Sciatic nerve (tissue), 2 donors: ENCODE measurements around the gene CLASP1. TPM values are rescaled to one million over a fixed set of nuclear protein-coding genes. Genes with fewer than 3 reads are reported as not detected.
"Not testable (repeated sequence)": the region's sequence is repeated elsewhere in the genome, so short reads cannot be mapped to it uniquely, and the experiment has no call there.

Experiments
- ATAC-seq: fragments of 200-7000 bp; cut with Tn5 transposase; one replicate; pipeline ENCODE4 v1.9.1; 2020; ENCODE audit warnings: mild to moderate bottlenecking, moderate library complexity
- DNase-seq: peaks from one replicate; pipeline ENCODE4 v3.0.0-alpha.2; 2020; ENCODE audit warnings: low spot score
- intact Hi-C: fragments of 100-400 bp; cut with DNase I; formaldehyde crosslinking; loops from one replicate; pipeline ENCODE4 v1.14.2; 2022
- total RNA-seq: library from RNA; stranded (reverse); fragmentation: NEBNext Ultra II Directional; extraction: Animal tissue kit (Norgen Biotek cat#: 25700); gene quantifications from one replicate; pipeline ENCODE4 v1.2.1, GENCODE V29; 2021
- donor health status: DM: no; HTN: no; CAD: no.
- donor health status: DM: no; HTN: no; CAD: no.

CLASP1 gene
- total RNA-seq, 1 donor from 2014 or later: 72.7 TPM

DNA sequence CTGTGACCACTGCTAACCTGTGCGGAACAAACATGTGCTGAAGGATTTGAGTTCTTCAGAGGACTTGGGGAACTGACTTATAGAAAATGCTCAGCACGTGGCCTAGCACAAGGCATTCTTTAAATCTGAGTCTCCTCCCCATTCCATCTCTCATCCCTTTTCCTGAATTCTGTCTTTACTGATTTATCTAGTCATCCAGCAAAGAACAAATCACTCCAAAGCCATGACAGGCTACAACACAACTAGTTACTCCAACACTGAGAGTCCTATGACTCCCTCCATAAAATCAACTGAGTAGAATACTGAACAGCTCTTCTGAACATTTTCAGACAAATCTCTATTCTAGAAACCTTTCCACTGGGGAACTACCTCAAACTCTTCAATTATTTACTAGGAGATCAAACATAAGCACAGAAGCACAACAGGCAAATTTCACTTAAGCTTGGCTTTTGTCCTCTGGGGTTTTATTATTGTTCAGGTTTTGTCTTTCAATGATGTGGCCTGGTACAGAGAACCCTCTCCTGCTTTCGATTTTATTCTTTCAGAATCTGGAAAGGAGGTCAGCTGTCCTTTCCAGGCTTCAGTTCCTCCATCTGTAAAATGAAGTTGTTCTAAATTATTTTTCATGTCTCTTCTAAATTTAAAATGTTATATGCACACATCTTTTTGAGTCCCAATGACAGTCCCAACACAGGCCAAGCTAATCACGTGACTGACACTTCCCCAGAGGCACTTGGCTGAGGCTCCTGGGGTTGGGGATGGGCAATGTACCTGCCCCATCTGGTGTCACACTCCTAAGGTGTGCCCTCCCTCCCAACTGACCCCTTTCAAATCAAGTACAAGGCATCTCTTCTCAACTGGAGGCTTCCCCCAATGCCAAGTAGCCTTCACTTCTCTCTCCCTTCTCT is 86.7 kb downstream of the CLASP1 start:
- DNase-seq (no peak), ATAC-seq (no peak)
- intact Hi-C loops: no loop called here

- ATAC-seq: no peak
- no peak for DNase-seq
- intact Hi-C loops: no loop called here
Measured at GRCh38 chr2:121561617-121562268, 87.5 kb downstream of the CLASP1 start.

GRCh38 chr2:121558329-121558728 is 90.9 kb downstream of the CLASP1 start:
- ATAC-seq (no peak), DNase-seq (no peak)
- intact Hi-C loops: no loop called here

GRCh38 chr2:121555008-121555407 is 94.3 kb downstream of the CLASP1 start:
- ATAC-seq (no peak), DNase-seq (no peak)

GRCh38 chr2:121552477-121553180 is 96.6 kb downstream of the CLASP1 start:
- DNase-seq, ATAC-seq, intact Hi-C loops: not testable (repeated sequence)

More at GRCh38 chr2:121555008-121555407, 94.3 kb downstream of the CLASP1 start:
- intact Hi-C loops: no loop called here

DNA sequence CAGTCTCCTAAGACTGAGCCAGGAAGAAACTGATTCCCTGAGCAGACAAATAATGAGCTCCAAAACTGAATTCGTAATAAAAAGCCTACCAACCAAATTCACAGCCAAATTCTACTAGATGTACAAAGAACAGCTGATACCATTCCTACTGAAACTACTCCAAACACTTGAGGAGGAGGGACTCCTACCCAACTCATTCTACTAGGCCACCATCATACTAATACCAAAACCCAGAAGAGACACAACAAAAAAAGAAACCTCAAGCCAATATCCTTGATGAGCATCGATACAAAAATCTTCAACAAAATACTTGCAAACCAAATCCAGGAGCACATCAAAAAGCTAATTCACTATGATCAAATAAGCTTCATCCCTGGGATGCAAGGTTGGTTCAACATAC is 98.6 kb downstream of the CLASP1 start:
- ATAC-seq: no peak
- no peak for DNase-seq
- intact Hi-C loops: no loop called here

DNA sequence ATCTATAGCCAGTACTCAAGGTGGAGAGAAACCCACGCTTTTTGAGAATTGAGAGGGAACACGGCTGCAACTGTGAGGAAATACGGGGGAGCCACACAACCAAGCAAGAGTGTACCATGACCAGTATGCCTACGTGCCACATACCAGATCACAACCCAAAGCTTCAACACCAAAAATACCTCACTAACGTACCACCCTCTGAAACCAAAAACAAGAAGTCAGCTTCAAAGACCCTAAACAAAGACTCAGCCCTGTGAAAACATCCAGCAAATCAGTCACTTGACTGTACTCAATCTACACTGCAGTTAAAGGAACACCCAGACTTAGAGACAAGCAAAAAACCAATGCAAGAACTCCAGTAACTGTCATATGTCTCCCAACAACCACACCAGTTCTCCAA is 101.6 kb downstream of the CLASP1 start:
- no peak for ATAC-seq
- intact Hi-C loops: no loop called here

DNA sequence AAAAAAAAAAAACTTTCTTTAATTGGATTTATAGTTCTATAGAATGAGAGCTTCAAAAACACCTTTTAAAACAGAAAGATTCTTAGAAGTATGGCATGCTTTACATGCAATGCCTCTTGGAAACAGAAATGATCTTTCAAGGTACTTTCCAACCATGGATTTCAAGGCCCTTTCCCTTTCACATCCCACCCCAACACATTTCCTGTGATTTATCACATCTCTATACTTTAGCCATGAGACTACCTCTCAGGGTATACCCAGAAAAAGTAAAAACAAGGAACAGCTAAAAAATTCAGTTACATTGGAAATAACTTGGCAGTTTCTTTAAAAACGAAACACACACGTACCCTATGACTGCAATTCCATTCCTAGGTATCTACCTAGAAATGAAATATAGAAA is 103.3 kb downstream of the CLASP1 start:
- intact Hi-C loops: no loop called here
- no peak for DNase-seq
- ATAC-seq: no peak

More for the DNA sequence above, 101.6 kb downstream of the CLASP1 start:
- no peak for DNase-seq

DNA sequence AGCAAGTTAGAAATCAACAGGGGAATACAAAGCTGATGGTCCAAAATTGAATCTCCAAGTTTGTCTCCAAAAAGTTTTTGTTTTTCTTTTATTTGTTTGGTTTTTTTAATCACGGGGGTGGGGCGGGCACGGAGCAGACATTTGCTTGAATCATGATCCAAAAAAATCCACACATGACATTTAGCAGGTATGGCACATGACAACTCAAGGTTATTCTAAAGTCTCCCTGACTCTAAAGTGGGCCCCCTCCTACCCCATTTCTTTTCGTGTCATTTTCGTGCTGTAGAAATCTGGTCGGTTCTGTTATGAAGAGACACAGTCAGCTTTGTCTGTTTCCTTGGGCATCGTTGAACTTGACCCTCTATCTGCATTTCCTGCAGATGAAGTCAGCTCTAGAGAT is 104.0 kb downstream of the CLASP1 start:
- no peak for ATAC-seq
- intact Hi-C loops: no loop called here
- DNase-seq: no peak

DNA sequence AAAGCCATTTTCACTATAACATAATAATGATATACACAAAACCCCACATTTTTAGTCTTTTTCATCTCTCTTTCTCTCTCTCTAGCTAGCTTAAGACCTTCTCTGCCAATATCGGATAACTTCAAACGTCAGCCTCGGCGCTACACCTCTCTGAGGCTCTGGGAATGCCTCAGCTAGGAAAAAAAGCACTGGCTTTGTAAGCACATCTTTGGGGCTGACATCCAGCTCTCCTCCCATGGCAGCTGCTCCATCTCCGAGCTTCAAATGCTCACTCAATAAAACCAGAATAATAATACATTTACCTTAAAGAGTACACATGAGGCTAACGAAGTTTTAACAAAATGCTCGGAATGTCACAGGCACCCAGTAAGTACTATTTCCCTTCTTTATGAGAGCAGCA is 107.8 kb downstream of the CLASP1 start:
- DNase-seq: no peak
- intact Hi-C loops: no loop called here
- ATAC-seq: peak; percentile 38

- ATAC-seq: no peak
- intact Hi-C loops: no loop called here
- no peak for DNase-seq
Measured at GRCh38 chr2:121539750-121540469, 109.4 kb downstream of the CLASP1 start.

GRCh38 chr2:121536850-121537557 is 112.3 kb downstream of the CLASP1 start:
- ATAC-seq (no peak), DNase-seq (no peak)
- intact Hi-C loops: no loop called here

DNA sequence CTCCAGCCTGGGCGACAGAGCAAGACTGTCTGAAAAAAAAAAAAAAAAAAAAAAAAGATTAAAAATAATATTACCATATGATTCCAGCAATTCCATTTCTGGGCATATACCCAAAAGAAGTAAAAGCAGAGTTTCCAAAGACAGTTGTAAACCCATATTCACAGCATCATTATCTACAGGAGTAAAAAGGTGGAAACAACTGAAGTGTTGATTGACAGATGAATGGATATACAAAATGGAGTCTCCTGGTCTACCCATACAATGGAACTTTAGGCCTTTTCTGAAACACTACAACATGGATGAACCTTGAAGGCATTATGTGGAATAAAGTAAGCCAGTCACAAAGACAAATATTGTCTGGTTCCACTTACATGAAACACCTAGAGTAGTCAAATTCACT is 112.9 kb downstream of the CLASP1 start:
- DNase-seq: no peak
- ATAC-seq: no peak
- intact Hi-C loops: no loop called here

GRCh38 chr2:121534007-121534406 is 115.3 kb downstream of the CLASP1 start:
- ATAC-seq (no peak), DNase-seq (no peak)
- intact Hi-C loops: no loop called here

- ATAC-seq: no peak
- no peak for DNase-seq
- intact Hi-C loops: no loop called here
Measured at GRCh38 chr2:121532894-121533293, 116.4 kb downstream of the CLASP1 start.

GRCh38 chr2:121532347-121532766 is 116.9 kb downstream of the CLASP1 start:
- intact Hi-C loops: no loop called here
- ATAC-seq (no peak), DNase-seq (no peak)

DNA sequence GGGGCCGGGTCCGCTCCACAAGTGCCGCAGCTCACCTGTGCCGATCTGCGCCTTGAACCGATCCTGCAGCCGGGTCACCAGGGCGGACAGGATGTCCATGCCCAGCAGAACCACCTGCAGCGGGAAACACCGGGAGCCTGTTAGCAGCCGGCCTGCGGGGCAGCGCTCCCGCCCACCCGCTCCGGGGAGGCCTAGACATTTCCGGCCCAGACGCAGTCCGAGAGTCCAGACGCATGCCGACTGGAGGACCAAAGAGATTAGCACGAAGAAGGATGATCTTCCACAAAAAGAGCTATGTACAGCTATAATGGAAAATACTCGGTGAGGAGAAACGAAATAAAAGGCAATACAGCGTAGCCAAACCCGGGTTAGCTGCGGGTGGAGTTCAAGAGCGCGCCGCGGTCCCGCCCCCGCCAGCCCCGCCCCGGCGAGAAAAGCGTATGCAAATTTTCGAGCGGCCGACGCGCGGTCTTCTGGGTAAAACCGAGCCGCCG is 119.0 kb downstream of the CLASP1 start:
- intact Hi-C loops: no loop called here
- DNase-seq: peak; percentile 90
- peak; percentile 91 for ATAC-seq
